Measurements from ENCODE around the gene CEND1. TPM values are rescaled to one million over a fixed set of nuclear protein-coding genes. Genes with fewer than 3 reads are reported as not detected.

CEND1 gene
- total RNA-seq, 1 experiment from 2014 or later: not detected

DNA sequence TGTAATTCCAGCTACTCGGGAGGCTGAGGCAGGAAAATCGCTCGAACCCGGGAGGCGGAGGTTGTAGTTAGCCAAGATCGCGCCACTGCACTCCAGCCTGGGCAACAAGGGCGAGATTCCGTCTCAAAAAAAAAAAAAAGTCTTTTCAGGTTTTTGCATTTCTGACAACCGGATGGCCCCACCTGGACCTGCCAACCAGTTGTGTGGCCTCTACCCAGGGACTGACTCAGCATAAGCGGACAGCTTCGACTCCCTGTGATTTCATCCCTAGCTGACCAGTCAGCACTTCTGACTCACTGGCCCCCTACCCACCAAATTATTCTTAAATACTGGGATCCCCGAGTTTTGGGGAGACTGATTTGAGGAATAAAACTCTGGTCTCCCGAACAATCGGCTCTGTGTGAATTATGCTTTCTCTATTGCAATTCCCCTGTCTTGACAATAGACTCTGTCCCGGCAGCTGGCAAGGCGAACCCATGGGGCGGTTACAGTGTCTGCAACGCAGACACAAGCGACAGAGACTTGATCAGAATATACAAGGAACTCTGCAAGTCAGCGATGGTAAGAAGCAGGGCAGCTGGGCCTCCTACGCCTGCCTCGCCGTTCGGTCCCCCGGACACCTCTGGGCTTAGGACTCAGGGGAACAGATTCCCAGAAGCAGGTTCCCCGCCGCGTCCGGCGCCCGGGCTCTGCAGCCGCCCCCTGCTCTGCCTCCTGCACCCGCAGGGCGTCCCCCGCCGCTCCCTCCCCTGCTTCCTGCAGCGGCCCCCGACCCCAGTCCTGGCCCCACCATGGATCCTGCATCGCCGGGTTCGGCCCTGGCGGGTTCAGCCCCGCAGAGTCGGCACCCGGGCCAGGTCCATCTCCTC is 43.4 kb downstream of the CEND1 start:
- Histone ChIP-seq H3K4me2 (peak overlapping the region; percentile 96), H2AFZ (peak overlapping the region; percentile 74; the same call in 1 of the 2 replicates), H3K27me3 (ENCODE audit: insufficient read depth, low read depth) (no peaks in the 10 kb centered on the region), H3K36me3 (ENCODE audit: low read depth) (no peaks in the 10 kb centered on the region), H3K9me3 (ENCODE audit: insufficient read depth, low read depth) (no peaks in the 10 kb centered on the region), H3K4me1 (replicated peaks; ENCODE audit: insufficient read depth) (peaks cover 11% of the 10 kb centered on the region), H3K9me2 (ENCODE audit: insufficient read depth) (no peaks in the 10 kb centered on the region), H4K20me1 (ENCODE audit: insufficient read depth) (peaks cover 20% of the 10 kb centered on the region), H3K79me2 (ENCODE audit: low read depth) (peaks cover 43% of the 10 kb centered on the region), H3F3A (ENCODE audit: insufficient read depth, low read depth) (peaks cover 20% of the 10 kb centered on the region; the same call in 1 of the 2 replicates), H3K4me3 (peak overlapping the region; percentile 87), H3K27ac (peak overlapping the region; percentile 66)
- CTCF ChIA-PET: no interaction called here
- POLR2A ChIA-PET (ENCODE audit: unreplicated experiment): interaction anchor here (0.6 to 0.7 kb wide), 3 partner anchors 20 to 132 kb away, joined by 3 read pairs; no protein-coding TSS in a partner anchor
- TSS peak; percentile 34 for BruUV-seq (replicated peaks)
- TF ChIP-seq, protein P1, sequence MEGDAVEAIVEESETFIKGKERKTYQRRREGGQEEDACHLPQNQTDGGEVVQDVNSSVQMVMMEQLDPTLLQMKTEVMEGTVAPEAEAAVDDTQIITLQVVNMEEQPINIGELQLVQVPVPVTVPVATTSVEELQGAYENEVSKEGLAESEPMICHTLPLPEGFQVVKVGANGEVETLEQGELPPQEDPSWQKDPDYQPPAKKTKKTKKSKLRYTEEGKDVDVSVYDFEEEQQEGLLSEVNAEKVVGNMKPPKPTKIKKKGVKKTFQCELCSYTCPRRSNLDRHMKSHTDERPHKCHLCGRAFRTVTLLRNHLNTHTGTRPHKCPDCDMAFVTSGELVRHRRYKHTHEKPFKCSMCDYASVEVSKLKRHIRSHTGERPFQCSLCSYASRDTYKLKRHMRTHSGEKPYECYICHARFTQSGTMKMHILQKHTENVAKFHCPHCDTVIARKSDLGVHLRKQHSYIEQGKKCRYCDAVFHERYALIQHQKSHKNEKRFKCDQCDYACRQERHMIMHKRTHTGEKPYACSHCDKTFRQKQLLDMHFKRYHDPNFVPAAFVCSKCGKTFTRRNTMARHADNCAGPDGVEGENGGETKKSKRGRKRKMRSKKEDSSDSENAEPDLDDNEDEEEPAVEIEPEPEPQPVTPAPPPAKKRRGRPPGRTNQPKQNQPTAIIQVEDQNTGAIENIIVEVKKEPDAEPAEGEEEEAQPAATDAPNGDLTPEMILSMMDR (conservative IDR thresholded peaks at IDR 0.05): no peak
- no peak for TF ChIP-seq EZH2 (IDR thresholded peaks at IDR 0.05; ENCODE audit: low read depth)
- peak in 1 of 2 experiments; percentile 55 for DNase-seq
- intact Hi-C loops (cut with micrococcal nuclease; ENCODE audit: unreplicated experiment): loop anchor here (1.0 to 5.0 kb wide), 3 partner anchors 18 to 51 kb away; partner anchors contain the start of genes EPS8L2 and SLC25A22

GRCh38 chr11:745428-745827 is 44.5 kb downstream of the CEND1 start:
- peaks cover 16% of the 10 kb centered on the region; the same call in 1 of the 2 replicates for H3F3A ChIP-seq (ENCODE audit: insufficient read depth, low read depth)
- intact Hi-C loops (cut with micrococcal nuclease; ENCODE audit: unreplicated experiment): loop anchor here (5.0 kb wide), 1 partner anchor 52 kb away; the partner anchor contains the start of gene SLC25A22
- H3K27ac ChIP-seq: no peak overlapping the region
- BruUV-seq (replicated peaks): no TSS peak
- ChIA-PET POLR2A (ENCODE audit: unreplicated experiment) (no interaction called here), CTCF (no interaction called here)
- peaks cover 13% of the 10 kb centered on the region for H4K20me1 ChIP-seq (ENCODE audit: insufficient read depth)
- DNase-seq: no peak
- H3K36me3 ChIP-seq (ENCODE audit: low read depth): no peaks in the 10 kb centered on the region
- TF ChIP-seq EZH2 (IDR thresholded peaks at IDR 0.05; ENCODE audit: low read depth): no peak
- TF ChIP-seq, protein P1 (conservative IDR thresholded peaks at IDR 0.05): no peak
- no peaks in the 10 kb centered on the region for H3K9me3 ChIP-seq (ENCODE audit: insufficient read depth, low read depth)
- no peak overlapping the region for H3K4me3 ChIP-seq
- no peak overlapping the region for H3K4me2 ChIP-seq
- H2AFZ ChIP-seq: no peak overlapping the region
- no peaks in the 10 kb centered on the region for H3K9me2 ChIP-seq (ENCODE audit: insufficient read depth)
- H3K4me1 ChIP-seq (replicated peaks; ENCODE audit: insufficient read depth): peaks cover 11% of the 10 kb centered on the region
- H3K27me3 ChIP-seq (ENCODE audit: insufficient read depth, low read depth): no peaks in the 10 kb centered on the region
- peaks cover 32% of the 10 kb centered on the region for H3K79me2 ChIP-seq (ENCODE audit: low read depth)

GRCh38 chr11:742571-743201 is 47.2 kb downstream of the CEND1 start:
- no peaks in the 10 kb centered on the region for H3K27me3 ChIP-seq (ENCODE audit: insufficient read depth, low read depth)
- intact Hi-C loops (cut with micrococcal nuclease; ENCODE audit: unreplicated experiment): no loop called here
- no TSS peak for BruUV-seq (replicated peaks)
- H4K20me1 ChIP-seq (ENCODE audit: insufficient read depth): no peaks in the 10 kb centered on the region
- no peak overlapping the region for H3K4me2 ChIP-seq
- TF ChIP-seq EZH2 (IDR thresholded peaks at IDR 0.05; ENCODE audit: low read depth): no peak
- TF ChIP-seq, protein P1 (conservative IDR thresholded peaks at IDR 0.05): no peak
- ChIA-PET CTCF (interaction anchor here (0.6 kb wide), 2 partner anchors 62 to 176 kb away, joined by 3 to 4 read pairs; no protein-coding TSS in a partner anchor), POLR2A (ENCODE audit: unreplicated experiment) (no interaction called here)
- H3K4me3 ChIP-seq: no peak overlapping the region
- no peaks in the 10 kb centered on the region for H3K36me3 ChIP-seq (ENCODE audit: low read depth)
- H3K27ac ChIP-seq: no peak overlapping the region
- DNase-seq: no peak
- H3K9me2 ChIP-seq (ENCODE audit: insufficient read depth): no peaks in the 10 kb centered on the region
- no peaks in the 10 kb centered on the region for H3K9me3 ChIP-seq (ENCODE audit: insufficient read depth, low read depth)
- H3K4me1 ChIP-seq (replicated peaks; ENCODE audit: insufficient read depth): peaks cover 13% of the 10 kb centered on the region
- peaks cover 4% of the 10 kb centered on the region for H3K79me2 ChIP-seq (ENCODE audit: low read depth)
- no peak overlapping the region for H2AFZ ChIP-seq
- peaks cover 17% of the 10 kb centered on the region; the same call in 1 of the 2 replicates for H3F3A ChIP-seq (ENCODE audit: insufficient read depth, low read depth)

Measured in PC-9 (cell line).